Upper lobe of left lung (tissue), 4 donors: ENCODE measurements around the gene MRGPRG.
"Not testable (repeated sequence)": the region's sequence is repeated elsewhere in the genome, so short reads cannot be mapped to it uniquely, and the experiment has no call there.

Experiments used
- EP300 ChIP-seq, 4 donors: sonication (generic); formaldehyde crosslinking; IDR thresholded peaks; one replicate each; pipeline ENCODE4 v1.5.1; 2017; ENCODE audit warnings: antibody characterized with exemption in 4 of 4, control low read depth in 2 of 4
- POLR2A ChIP-seq, 4 donors: fragments of 450-650 bp; IDR thresholded peaks; one replicate each; pipeline ENCODE4 v1.5.1; 2016 to 2017; ENCODE audit warnings: antibody characterized with exemption in 4 of 4, mild to moderate bottlenecking in 2 of 4
- POLR2AphosphoS5 ChIP-seq, 2 donors: sonication (generic); formaldehyde crosslinking; IDR thresholded peaks; one replicate each; pipeline ENCODE4 v1.5.1; 2017; ENCODE audit warnings: antibody characterized with exemption in 2 of 2
- TF ChIP-seq, protein P1 (sequence below), 6 experiments: fragments of 450-650 bp in 4 of 6; fragments of 200-600 bp in 2 of 6; sonication (generic) in 2 of 6; IDR thresholded peaks; one replicate each; pipeline ENCODE4 v1.5.1; 2016 to 2019; ENCODE audit warnings: antibody characterized with exemption in 6 of 6

DNA sequence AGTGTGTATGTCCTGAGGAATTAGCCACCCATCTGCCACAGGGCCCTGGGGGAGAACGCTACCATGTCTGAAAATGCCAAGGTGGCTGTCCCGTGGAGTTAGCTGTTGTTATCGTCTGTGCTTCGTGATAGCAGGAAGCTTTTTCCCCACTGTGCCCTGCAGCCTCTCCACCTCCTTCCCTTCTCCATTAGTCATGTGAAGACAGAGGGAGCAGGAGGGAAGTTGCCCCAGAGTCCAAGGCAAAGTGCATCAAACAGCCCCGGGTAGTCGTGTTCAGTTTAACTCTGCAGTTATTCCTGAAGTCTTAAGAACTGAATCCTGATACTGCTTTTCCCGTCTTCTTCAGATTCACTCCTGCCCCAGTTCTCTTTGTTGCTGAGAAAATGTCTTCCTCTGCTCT is 43.9 kb upstream of the MRGPRG start:
- TF ChIP-seq, protein P1, sequence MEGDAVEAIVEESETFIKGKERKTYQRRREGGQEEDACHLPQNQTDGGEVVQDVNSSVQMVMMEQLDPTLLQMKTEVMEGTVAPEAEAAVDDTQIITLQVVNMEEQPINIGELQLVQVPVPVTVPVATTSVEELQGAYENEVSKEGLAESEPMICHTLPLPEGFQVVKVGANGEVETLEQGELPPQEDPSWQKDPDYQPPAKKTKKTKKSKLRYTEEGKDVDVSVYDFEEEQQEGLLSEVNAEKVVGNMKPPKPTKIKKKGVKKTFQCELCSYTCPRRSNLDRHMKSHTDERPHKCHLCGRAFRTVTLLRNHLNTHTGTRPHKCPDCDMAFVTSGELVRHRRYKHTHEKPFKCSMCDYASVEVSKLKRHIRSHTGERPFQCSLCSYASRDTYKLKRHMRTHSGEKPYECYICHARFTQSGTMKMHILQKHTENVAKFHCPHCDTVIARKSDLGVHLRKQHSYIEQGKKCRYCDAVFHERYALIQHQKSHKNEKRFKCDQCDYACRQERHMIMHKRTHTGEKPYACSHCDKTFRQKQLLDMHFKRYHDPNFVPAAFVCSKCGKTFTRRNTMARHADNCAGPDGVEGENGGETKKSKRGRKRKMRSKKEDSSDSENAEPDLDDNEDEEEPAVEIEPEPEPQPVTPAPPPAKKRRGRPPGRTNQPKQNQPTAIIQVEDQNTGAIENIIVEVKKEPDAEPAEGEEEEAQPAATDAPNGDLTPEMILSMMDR (IDR thresholded peaks at IDR 0.05), result not testable (repeated sequence)
- TF ChIP-seq POLR2A, EP300, POLR2AphosphoS5 (IDR thresholded peaks at IDR 0.05): not testable (repeated sequence)
